ENCODE results near the gene PDGFD. TPM values are rescaled to one million over a fixed set of nuclear protein-coding genes. Genes with fewer than 3 reads are reported as not detected.

The PDGFD gene
- total and polyA plus RNA-seq, 2 donors (not counting 1 experiment from before 2014, with no cell fraction given): 1.3 TPM

GRCh38 chr11:104104201-104104600, 59.7 kb downstream of the PDGFD start:
- H3K27ac ChIP-seq (ENCODE audit: insufficient read depth, low read length): no peak overlapping the region
- H3K4me3 ChIP-seq (replicated peaks in 1 of 4; ENCODE audit: control extremely low read depth in 1 of 4, insufficient read depth in 1 of 4, low read depth in 3 of 4, low read length in 4 of 4): no peak overlapping the region
- H4K20me1 ChIP-seq (ENCODE audit: control insufficient read depth, extremely low read depth, insufficient read depth, low read length): no peaks in the 10 kb centered on the region
- no peaks in the 10 kb centered on the region for H3K27me3 ChIP-seq (ENCODE audit: control insufficient read depth, insufficient read depth, low read length)
- no peaks in the 10 kb centered on the region for H3K4me1 ChIP-seq (ENCODE audit: control insufficient read depth, extremely low read depth, insufficient read depth, low read length)
- DNase-seq (ENCODE audit: low read depth in 2 of 2): no peak
- no peaks in the 10 kb centered on the region for H3K9me3 ChIP-seq (ENCODE audit: control insufficient read depth, insufficient read depth, low read depth, low read length)
- H3K9ac ChIP-seq (ENCODE audit: insufficient read depth, low read length): no peak overlapping the region
- no peak overlapping the region for H3K4me2 ChIP-seq (ENCODE audit: extremely low read depth, insufficient read depth, low read length)
- no peaks in the 10 kb centered on the region for H3K79me2 ChIP-seq (ENCODE audit: control insufficient read depth, insufficient read depth, low read length)
- no peaks in the 10 kb centered on the region for H3K36me3 ChIP-seq (ENCODE audit: control insufficient read depth, insufficient read depth, low read length)
- H2AFZ ChIP-seq (ENCODE audit: low read length): no peak overlapping the region
- no peak for TF ChIP-seq EZH2 (IDR thresholded peaks at IDR 0.05; ENCODE audit: low read length, missing control alignments)
- no peak for TF ChIP-seq CTCF (conservative IDR thresholded peaks at IDR 0.05 in 1 of 2, IDR thresholded peaks at IDR 0.05 in 1 of 2; ENCODE audit: low read depth in 1 of 2, low read length in 2 of 2)

- H3K9ac ChIP-seq (ENCODE audit: insufficient read depth, low read length): no peak overlapping the region
- no peaks in the 10 kb centered on the region for H3K79me2 ChIP-seq (ENCODE audit: control insufficient read depth, insufficient read depth, low read length)
- H3K4me1 ChIP-seq (ENCODE audit: control insufficient read depth, extremely low read depth, insufficient read depth, low read length): no peaks in the 10 kb centered on the region
- H3K4me2 ChIP-seq (ENCODE audit: extremely low read depth, insufficient read depth, low read length): no peak overlapping the region
- DNase-seq (ENCODE audit: low read depth in 2 of 2): peak in 1 of 2 donors; percentile 31
- no peaks in the 10 kb centered on the region for H3K27me3 ChIP-seq (ENCODE audit: control insufficient read depth, insufficient read depth, low read length)
- no peaks in the 10 kb centered on the region for H4K20me1 ChIP-seq (ENCODE audit: control insufficient read depth, extremely low read depth, insufficient read depth, low read length)
- H3K9me3 ChIP-seq (ENCODE audit: control insufficient read depth, insufficient read depth, low read depth, low read length): no peaks in the 10 kb centered on the region
- no peak overlapping the region for H2AFZ ChIP-seq (ENCODE audit: low read length)
- H3K4me3 ChIP-seq (replicated peaks in 1 of 4; ENCODE audit: control extremely low read depth in 1 of 4, insufficient read depth in 1 of 4, low read depth in 3 of 4, low read length in 4 of 4): no peak overlapping the region
- H3K27ac ChIP-seq (ENCODE audit: insufficient read depth, low read length): no peak overlapping the region
- no peaks in the 10 kb centered on the region for H3K36me3 ChIP-seq (ENCODE audit: control insufficient read depth, insufficient read depth, low read length)
- TF ChIP-seq CTCF (conservative IDR thresholded peaks at IDR 0.05 in 1 of 2, IDR thresholded peaks at IDR 0.05 in 1 of 2; ENCODE audit: low read depth in 1 of 2, low read length in 2 of 2) (no peak), EZH2 (IDR thresholded peaks at IDR 0.05; ENCODE audit: low read length, missing control alignments) (no peak)
Observed at GRCh38 chr11:104098555-104098954, 65.4 kb downstream of the PDGFD start.

- Histone ChIP-seq H3K4me2 (ENCODE audit: extremely low read depth, insufficient read depth, low read length) (no peak overlapping the region), H3K27ac (ENCODE audit: insufficient read depth, low read length) (no peak overlapping the region), H3K79me2 (ENCODE audit: control insufficient read depth, insufficient read depth, low read length) (no peaks in the 10 kb centered on the region), H3K4me1 (ENCODE audit: control insufficient read depth, extremely low read depth, insufficient read depth, low read length) (no peaks in the 10 kb centered on the region), H3K27me3 (ENCODE audit: control insufficient read depth, insufficient read depth, low read length) (no peaks in the 10 kb centered on the region), H3K36me3 (ENCODE audit: control insufficient read depth, insufficient read depth, low read length) (no peaks in the 10 kb centered on the region), H3K9ac (ENCODE audit: insufficient read depth, low read length) (no peak overlapping the region), H3K9me3 (ENCODE audit: control insufficient read depth, insufficient read depth, low read depth, low read length) (no peaks in the 10 kb centered on the region), H4K20me1 (ENCODE audit: control insufficient read depth, extremely low read depth, insufficient read depth, low read length) (no peaks in the 10 kb centered on the region), H2AFZ (ENCODE audit: low read length) (no peak overlapping the region), H3K4me3 (replicated peaks in 1 of 4; ENCODE audit: control extremely low read depth in 1 of 4, insufficient read depth in 1 of 4, low read depth in 3 of 4, low read length in 4 of 4) (no peak overlapping the region)
- TF ChIP-seq CTCF (conservative IDR thresholded peaks at IDR 0.05 in 1 of 2, IDR thresholded peaks at IDR 0.05 in 1 of 2; ENCODE audit: low read depth in 1 of 2, low read length in 2 of 2): no peak
- TF ChIP-seq EZH2 (IDR thresholded peaks at IDR 0.05; ENCODE audit: low read length, missing control alignments): no peak
- DNase-seq (ENCODE audit: low read depth in 2 of 2): no peak
Observed at GRCh38 chr11:104098132-104098531, 65.8 kb downstream of the PDGFD start.
